ENCODE data around the gene SPTLC2.

Gene SPTLC2

DNA sequence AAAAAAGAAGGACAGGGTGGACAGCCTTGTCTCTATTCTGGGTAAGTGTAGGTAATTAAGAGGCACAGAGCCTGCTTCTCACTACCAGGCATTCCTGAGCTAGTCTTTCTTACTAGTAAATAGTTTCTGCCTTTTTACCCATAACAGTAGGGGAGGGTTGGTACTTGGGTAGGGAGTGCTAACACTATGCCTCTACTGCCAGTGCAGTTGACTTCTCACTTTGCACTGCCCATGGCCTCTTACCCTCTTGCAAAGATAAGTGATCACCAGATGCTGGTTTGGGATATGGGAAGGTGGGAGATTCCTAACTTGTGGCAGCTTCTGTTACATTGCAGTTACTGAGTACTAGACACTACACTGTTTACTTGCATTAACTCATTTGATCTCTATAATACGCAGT, 146.9 kb downstream of the SPTLC2 start:
- Mint-ChIP-seq H3K36me3 (ENCODE audit: insufficient read depth) (peaks cover 53% of the 10 kb centered on the region), H3K4me1 (ENCODE audit: low read depth in 2 of 2) (no peaks in the 10 kb centered on the region), H3K27ac (no peak overlapping the region), H3K9me3 (no peaks in the 10 kb centered on the region), H3K27me3 (peaks cover 0 to under 1% of the 10 kb centered on the region in 2 donors), H3K4me3 (no peak overlapping the region)
- ATAC-seq (replicated peaks) (no peak), DNase-seq (no peak)

DNA sequence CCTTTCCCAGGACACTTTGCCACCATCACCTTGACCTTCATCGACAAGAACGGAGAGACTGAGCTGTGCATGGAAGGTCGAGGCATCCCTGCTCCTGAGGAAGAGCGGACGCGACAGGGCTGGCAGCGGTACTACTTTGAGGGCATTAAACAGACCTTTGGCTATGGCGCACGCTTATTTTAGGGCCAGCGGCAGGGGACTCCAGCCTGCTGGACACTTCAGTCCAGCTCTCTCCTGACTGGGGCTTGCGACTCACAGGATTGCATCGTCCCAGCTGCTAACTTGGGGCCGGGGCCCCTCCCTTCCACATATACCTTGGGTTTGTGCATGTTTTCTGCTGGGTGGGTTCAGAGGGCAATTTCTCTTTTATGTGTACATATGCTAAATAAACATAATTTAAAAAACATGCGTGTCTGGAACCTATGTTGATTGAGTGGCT, 147.4 kb downstream of the SPTLC2 start:
- Mint-ChIP-seq H3K4me1 (ENCODE audit: low read depth in 2 of 2) (no peaks in the 10 kb centered on the region), H3K4me3 (no peak overlapping the region), H3K36me3 (ENCODE audit: insufficient read depth) (peaks cover 57% of the 10 kb centered on the region), H3K27ac (no peak overlapping the region), H3K9me3 (no peaks in the 10 kb centered on the region), H3K27me3 (no peaks in the 10 kb centered on the region)
- no peak for DNase-seq
- no peak for ATAC-seq (replicated peaks)

DNA sequence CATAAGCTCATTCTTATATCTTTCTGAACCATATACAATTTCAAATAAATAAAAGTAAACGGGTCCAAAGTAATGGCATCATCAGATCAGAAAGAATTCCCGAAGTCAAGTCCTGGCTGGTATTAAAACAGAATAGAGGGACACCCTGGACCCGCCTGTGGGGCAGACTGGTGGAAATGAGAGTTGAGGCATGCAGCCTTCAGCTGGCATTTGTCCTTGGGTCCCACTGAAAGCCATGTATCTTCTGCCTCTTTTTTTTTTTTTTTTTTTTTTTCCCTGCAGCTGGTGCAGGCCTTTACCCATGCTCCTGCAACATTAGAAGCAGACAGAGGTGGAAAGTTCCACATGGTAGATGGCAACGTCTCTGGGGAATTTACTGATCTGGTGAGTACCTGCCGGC, 148.6 kb downstream of the SPTLC2 start:
- H3K27ac Mint-ChIP-seq, result no peak overlapping the region
- H3K4me3 Mint-ChIP-seq, result no peak overlapping the region
- H3K27me3 Mint-ChIP-seq, result no peaks in the 10 kb centered on the region
- peaks cover 70% of the 10 kb centered on the region for H3K36me3 Mint-ChIP-seq (ENCODE audit: insufficient read depth)
- H3K9me3 Mint-ChIP-seq, result no peaks in the 10 kb centered on the region
- DNase-seq, result no peak
- H3K4me1 Mint-ChIP-seq (ENCODE audit: low read depth in 2 of 2), result no peaks in the 10 kb centered on the region
- no peak for ATAC-seq (replicated peaks)

DNA sequence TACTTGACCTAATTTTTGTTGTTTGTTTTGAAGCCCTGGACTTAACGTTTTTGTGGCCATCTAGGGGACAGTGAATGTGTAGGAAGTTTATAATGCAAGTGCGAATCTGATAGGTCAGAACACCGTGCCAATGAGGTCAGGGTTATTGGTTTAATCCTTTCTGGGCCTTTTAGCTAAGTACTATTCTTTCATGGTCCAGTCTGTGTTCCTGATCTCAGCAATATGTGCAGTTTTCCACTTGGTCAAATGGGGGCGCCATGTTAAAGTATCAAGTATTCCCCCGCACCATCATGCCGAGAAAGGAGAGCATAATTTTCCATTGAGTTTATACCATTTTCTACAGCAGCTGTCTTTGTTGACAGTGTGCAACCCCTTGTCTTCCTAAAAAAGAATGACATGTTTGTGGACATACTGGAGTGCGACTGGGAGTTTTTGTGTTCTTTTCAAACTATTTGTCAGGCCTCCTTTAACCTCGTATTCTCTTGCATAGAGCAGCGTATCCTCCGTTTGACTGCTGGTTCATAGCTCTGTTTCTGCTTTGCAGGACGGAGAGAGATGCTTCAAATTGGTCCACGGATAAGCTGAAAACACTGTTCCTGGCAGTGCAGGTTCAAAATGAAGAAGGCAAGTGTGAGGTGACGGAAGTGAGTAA, 157.2 kb downstream of the SPTLC2 start:
- Mint-ChIP-seq H3K27me3 (no peaks in the 10 kb centered on the region), H3K9me3 (no peaks in the 10 kb centered on the region), H3K4me3 (peak overlapping the region; percentile 96 to 100), H3K4me1 (ENCODE audit: low read depth in 2 of 2) (peaks cover 31 to 32% of the 10 kb centered on the region in 2 donors), H3K27ac (peak overlapping the region; percentile 95 to 100), H3K36me3 (ENCODE audit: insufficient read depth) (peaks cover 64% of the 10 kb centered on the region)
- ATAC-seq (replicated peaks) (no peak), DNase-seq (peak; percentile 46 to 59 (median 52))

DNA sequence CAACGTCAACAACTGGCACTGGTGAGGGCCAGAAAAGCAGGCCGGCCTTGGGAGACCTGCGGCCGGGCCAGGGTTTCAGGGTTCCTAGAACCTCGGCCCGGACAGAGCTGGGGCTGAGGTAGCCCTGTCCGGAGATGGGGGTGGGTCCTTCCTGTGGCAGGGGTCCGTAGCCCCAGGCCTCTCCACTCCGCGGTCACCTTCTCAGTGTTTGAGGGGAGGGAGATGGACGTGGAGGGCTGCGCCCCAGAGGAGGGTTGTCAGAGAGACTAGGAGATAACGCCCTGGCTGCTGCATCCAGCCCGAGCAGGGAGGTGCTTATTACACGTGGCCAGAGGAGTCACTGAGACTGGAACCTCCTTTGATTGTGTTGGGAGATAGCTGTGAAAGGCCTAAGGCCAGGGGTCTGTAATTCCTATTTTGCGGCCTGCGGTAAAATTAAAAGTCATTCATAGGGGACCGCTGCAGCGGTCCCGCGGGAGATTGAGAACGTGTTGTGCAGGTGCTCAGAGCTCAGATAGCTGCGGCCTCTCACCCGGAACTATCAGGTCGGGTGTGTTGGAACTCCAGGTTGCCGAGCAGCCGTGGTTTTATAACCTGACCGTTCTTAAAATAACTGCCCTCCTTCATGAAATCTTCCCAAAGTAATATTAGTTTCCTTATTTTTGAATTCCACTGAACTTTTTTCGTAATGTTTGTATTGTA, 158.0 kb downstream of the SPTLC2 start:
- Mint-ChIP-seq H3K27ac (peak overlapping the region; percentile 95 to 100), H3K9me3 (no peaks in the 10 kb centered on the region), H3K4me3 (peak overlapping the region; percentile 96 to 100), H3K36me3 (ENCODE audit: insufficient read depth) (peaks cover 56% of the 10 kb centered on the region), H3K4me1 (ENCODE audit: low read depth in 2 of 2) (peaks cover 31 to 32% of the 10 kb centered on the region in 2 donors), H3K27me3 (no peaks in the 10 kb centered on the region)
- ATAC-seq (replicated peaks) (no peak), DNase-seq (peak; percentile 3 to 19 (median 15))

DNA sequence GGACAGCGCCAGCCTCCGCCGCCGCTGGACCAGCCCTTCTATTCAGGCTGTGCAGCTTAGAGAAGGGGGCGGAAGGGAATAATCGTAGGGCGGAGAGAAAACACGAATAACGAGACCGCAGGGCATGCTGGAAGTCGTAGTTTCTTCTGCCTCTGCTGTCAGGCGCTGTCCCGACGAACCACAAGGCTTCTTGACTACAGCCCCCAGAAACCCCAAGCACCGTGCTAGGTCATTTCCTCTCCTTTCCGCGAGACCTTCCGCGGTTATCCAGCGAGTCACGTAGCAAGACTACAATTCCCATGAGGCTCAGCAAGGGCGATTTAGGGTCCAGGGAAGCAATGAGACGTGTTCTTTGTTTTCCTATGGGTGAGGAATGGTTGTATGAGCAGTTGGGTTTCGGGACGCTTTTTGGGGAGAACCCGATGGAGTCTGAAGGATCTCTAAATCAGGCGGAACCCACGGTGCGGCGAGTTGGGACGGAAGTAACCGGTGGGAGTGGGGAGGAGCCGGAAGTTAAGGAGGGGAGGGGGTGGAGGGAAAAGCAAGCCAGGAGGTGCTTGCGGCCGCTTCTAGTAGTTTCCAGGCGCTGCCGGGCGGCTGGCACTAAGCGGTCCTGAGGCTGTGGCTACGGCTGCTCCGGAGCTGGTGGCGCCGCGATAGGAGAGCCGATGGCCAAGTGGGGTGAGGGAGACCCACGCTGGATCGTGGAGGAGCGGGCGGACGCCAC, 158.8 kb downstream of the SPTLC2 start, which contains the start of the genes AHSA1 and VIPAS39:
Gene AHSA1 (plus strand): TSS at position 572 of the 727 bp plus-strand sequence. CDS start 97 bp downstream, at position 669.
Gene VIPAS39 (minus strand): TSS at position 80 of the 727 bp plus-strand sequence. CDS start 3,499 bp downstream, outside the sequence.
- Mint-ChIP-seq H3K4me1 (ENCODE audit: low read depth in 2 of 2) (peaks cover 32 to 35% of the 10 kb centered on the region in 2 donors), H3K36me3 (ENCODE audit: insufficient read depth) (peaks cover 55% of the 10 kb centered on the region), H3K4me3 (peak within 1 kb of the TSS; percentile 96 to 100), H3K9me3 (no peaks in the 10 kb centered on the region), H3K27me3 (no peaks in the 10 kb centered on the region), H3K27ac (peak within 1 kb of the TSS; percentile 95 to 100)
- DNase-seq (peak; percentile 90 to 92 (median 92)), ATAC-seq (replicated peaks) (peak; percentile 93)

DNA sequence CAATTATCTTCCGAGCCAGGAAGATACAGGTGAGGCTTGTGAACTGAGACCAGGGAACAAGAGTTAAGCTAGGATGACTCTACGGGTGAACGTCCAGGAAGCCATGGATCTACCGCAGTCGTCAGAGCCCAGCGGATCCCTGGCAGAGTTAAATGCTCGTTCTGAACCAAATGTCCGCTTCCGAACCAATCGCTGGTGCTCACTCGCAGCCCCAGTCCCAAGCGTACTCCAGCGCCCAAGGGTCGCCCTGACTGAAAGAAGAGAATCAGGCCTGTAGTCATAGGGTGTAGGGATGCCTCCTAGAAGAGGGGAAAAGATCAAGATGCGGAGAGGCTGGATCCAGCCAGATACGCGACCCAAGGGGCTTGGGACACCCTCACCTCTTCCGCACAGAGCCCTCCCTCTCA, 159.3 kb downstream of the SPTLC2 start:
- ATAC-seq (replicated peaks), result no peak

More for the DNA sequence above, 159.3 kb downstream of the SPTLC2 start:
- no peaks in the 10 kb centered on the region for H3K27me3 Mint-ChIP-seq
- peaks cover 55% of the 10 kb centered on the region for H3K36me3 Mint-ChIP-seq (ENCODE audit: insufficient read depth)
- H3K4me3 Mint-ChIP-seq, result peak overlapping the region; percentile 96 to 100
- DNase-seq, result no peak
- H3K27ac Mint-ChIP-seq, result peak overlapping the region; percentile 95 to 100
- peaks cover 32 to 35% of the 10 kb centered on the region in 2 donors for H3K4me1 Mint-ChIP-seq (ENCODE audit: low read depth in 2 of 2)
- no peaks in the 10 kb centered on the region for H3K9me3 Mint-ChIP-seq

Measured in effector memory CD8-positive, alpha-beta T cell (primary cell).